Glutamatergic neuron (in vitro differentiated cells): ENCODE results near the gene TLR4. TPM values are rescaled to one million over a fixed set of nuclear protein-coding genes. Genes with fewer than 3 reads are reported as not detected.

ENCODE experiments used
- DNase-seq: peaks from one replicate; pipeline ENCODE4 v3.0.0; 2022
- H3K27ac Mint-ChIP-seq: one replicate; pipeline ENCODE4 v1.8.0; 2020; ENCODE audit warnings: mild to moderate bottlenecking, mixed read lengths, inconsistent platforms; ENCODE audit not compliant: unreplicated experiment
- H3K27me3 Mint-ChIP-seq: one replicate; pipeline ENCODE4 v1.8.0; 2020; ENCODE audit warnings: mild to moderate bottlenecking, moderate library complexity, mixed read lengths, inconsistent platforms; ENCODE audit not compliant: unreplicated experiment
- H3K36me3 Mint-ChIP-seq: one replicate; pipeline ENCODE4 v1.8.0; 2020; ENCODE audit warnings: mild to moderate bottlenecking, mixed read lengths, inconsistent platforms; ENCODE audit not compliant: unreplicated experiment
- H3K4me1 Mint-ChIP-seq: one replicate; pipeline ENCODE4 v1.8.0; 2020; ENCODE audit warnings: mild to moderate bottlenecking, low read depth, mixed read lengths, inconsistent platforms; ENCODE audit not compliant: unreplicated experiment
- H3K4me3 Mint-ChIP-seq: one replicate; pipeline ENCODE4 v1.8.0; 2020; ENCODE audit warnings: mild to moderate bottlenecking, mixed read lengths, inconsistent platforms; ENCODE audit not compliant: unreplicated experiment
- H3K9me3 Mint-ChIP-seq: one replicate; pipeline ENCODE4 v1.8.0; 2020; ENCODE audit warnings: mild to moderate bottlenecking, moderate library complexity, mixed read lengths, inconsistent platforms; ENCODE audit not compliant: unreplicated experiment
- total RNA-seq: library from RNA; stranded (reverse); fragmentation: NEBNext Ultra II Directional; extraction: Animal tissue kit (Norgen Biotek cat#: 25700); gene quantifications from one replicate; pipeline ENCODE4 v1.2.1, GENCODE V29; 2021; ENCODE audit not compliant: unreplicated experiment
- TF ChIP-seq, protein P1 (sequence below): fragments of 200-600 bp; sonication (generic); IDR thresholded peaks from one replicate; pipeline ENCODE4 v1.5.0; 2021; ENCODE audit not compliant: partially characterized antibody, unreplicated experiment

Gene TLR4
- total RNA-seq, 1 donor from 2014 or later: not detected

DNA sequence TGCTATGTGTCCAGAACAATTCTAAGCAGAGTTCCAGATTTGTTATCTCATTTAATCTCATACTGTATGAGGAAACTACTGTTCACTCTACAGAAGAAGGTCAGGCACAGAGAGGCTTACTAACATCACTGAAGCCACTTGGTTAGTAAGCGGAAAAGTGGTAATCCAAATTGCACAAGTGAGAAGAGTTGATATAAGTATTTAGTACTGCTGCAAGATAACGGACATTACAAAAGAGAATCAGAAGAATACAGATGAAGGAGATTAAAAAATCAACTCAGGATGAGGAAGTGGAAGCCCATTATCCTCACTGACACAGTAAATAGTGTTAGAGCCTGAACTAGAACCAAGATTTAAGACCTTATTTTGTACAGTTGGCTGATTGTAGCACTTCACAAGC, 22.3 kb upstream of the TLR4 start:
- H3K4me1 Mint-ChIP-seq: no peaks in the 10 kb centered on the region
- no peak overlapping the region for H3K27ac Mint-ChIP-seq
- DNase-seq: no peak
- H3K27me3 Mint-ChIP-seq: no peaks in the 10 kb centered on the region
- H3K4me3 Mint-ChIP-seq: no peak overlapping the region
- no peaks in the 10 kb centered on the region for H3K9me3 Mint-ChIP-seq
- TF ChIP-seq, protein P1, sequence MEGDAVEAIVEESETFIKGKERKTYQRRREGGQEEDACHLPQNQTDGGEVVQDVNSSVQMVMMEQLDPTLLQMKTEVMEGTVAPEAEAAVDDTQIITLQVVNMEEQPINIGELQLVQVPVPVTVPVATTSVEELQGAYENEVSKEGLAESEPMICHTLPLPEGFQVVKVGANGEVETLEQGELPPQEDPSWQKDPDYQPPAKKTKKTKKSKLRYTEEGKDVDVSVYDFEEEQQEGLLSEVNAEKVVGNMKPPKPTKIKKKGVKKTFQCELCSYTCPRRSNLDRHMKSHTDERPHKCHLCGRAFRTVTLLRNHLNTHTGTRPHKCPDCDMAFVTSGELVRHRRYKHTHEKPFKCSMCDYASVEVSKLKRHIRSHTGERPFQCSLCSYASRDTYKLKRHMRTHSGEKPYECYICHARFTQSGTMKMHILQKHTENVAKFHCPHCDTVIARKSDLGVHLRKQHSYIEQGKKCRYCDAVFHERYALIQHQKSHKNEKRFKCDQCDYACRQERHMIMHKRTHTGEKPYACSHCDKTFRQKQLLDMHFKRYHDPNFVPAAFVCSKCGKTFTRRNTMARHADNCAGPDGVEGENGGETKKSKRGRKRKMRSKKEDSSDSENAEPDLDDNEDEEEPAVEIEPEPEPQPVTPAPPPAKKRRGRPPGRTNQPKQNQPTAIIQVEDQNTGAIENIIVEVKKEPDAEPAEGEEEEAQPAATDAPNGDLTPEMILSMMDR: no peak
- no peaks in the 10 kb centered on the region for H3K36me3 Mint-ChIP-seq

DNA sequence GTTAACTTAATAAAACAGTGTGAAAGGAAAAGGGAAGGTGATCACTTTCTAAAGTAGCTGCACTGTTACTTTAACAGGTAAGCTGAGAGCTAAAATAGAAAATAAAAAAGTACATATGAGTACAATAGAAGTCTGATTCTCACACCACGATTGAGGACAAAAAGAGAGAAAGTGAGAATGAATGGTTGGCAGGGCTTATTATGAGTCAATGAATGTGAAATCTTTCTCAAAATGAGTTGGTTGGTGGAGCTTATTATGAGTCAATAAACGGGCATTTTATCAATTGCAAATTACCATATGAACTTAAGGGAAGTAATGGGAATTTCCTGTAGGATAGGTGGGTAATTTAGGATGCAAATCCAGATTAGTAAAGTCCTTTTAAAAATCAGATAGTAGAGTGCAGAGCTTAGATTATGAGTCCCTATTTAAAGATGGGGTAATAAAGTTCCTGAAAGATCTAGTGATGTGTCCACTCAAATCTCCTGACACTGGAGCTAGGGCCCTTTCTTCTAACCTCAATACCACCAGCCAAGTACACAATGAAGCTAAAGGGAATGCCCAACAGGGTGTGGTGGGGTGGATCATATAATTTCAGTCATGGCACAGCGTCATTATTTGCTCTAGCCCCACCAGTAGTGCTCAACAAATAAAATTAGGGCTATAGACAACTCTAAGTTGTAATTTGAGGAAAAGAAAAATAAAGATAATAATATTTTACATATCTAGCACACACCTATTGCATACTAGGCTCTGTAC, 21.1 kb upstream of the TLR4 start:
- H3K4me1 Mint-ChIP-seq: no peaks in the 10 kb centered on the region
- no peak for DNase-seq
- no peaks in the 10 kb centered on the region for H3K9me3 Mint-ChIP-seq
- TF ChIP-seq, protein P1: no peak
- no peaks in the 10 kb centered on the region for H3K27me3 Mint-ChIP-seq
- H3K36me3 Mint-ChIP-seq: peaks cover 5% of the 10 kb centered on the region
- no peak overlapping the region for H3K4me3 Mint-ChIP-seq
- H3K27ac Mint-ChIP-seq: no peak overlapping the region

DNA sequence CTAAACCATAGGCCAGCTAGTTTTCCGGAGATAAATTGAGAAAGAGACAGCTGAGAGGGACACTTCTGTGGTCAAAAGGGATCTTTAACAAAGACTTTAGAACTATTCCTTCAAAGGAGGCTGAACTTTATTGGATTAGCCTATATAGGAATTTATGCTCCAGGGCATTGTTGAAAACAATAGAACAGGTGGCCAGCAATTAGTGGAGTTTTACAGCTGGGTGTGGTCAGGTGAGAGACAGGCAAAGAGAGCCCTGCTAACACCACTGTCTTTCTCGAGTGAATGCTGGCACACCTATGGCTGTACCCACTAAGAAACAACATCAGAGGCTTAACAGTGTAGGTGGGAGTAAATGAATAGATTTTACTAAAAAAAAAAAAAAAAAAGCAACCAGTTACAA, 16.7 kb upstream of the TLR4 start:
- H3K4me1 Mint-ChIP-seq: no peaks in the 10 kb centered on the region
- H3K4me3 Mint-ChIP-seq: no peak overlapping the region
- H3K9me3 Mint-ChIP-seq: no peaks in the 10 kb centered on the region
- DNase-seq: no peak
- TF ChIP-seq, protein P1: no peak
- no peaks in the 10 kb centered on the region for H3K27me3 Mint-ChIP-seq
- H3K36me3 Mint-ChIP-seq: peaks cover 9% of the 10 kb centered on the region
- H3K27ac Mint-ChIP-seq: no peak overlapping the region

DNA sequence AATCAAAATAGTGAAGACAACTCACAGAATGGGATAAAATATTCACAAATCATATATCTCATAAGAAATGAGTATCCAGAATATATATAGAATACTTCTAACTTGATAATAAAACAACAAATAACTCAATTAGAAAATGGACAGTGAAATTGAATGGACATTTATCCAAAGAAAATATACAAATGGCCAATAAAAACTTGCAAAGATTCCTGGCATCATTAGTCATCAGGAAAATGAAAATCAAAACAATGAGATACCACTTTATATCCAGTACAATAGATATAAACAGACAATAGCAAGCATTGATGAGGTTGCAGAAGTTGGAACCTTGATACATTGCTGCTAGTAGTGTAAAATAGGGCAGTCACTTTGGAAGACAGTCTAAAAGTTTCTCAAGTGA, 12.8 kb upstream of the TLR4 start:
- no peaks in the 10 kb centered on the region for H3K27me3 Mint-ChIP-seq
- H3K9me3 Mint-ChIP-seq: peaks cover 2% of the 10 kb centered on the region
- TF ChIP-seq, protein P1: no peak
- H3K36me3 Mint-ChIP-seq: peaks cover 14% of the 10 kb centered on the region
- H3K4me1 Mint-ChIP-seq: peaks cover 6% of the 10 kb centered on the region
- DNase-seq: no peak
- no peak overlapping the region for H3K27ac Mint-ChIP-seq
- no peak overlapping the region for H3K4me3 Mint-ChIP-seq

DNA sequence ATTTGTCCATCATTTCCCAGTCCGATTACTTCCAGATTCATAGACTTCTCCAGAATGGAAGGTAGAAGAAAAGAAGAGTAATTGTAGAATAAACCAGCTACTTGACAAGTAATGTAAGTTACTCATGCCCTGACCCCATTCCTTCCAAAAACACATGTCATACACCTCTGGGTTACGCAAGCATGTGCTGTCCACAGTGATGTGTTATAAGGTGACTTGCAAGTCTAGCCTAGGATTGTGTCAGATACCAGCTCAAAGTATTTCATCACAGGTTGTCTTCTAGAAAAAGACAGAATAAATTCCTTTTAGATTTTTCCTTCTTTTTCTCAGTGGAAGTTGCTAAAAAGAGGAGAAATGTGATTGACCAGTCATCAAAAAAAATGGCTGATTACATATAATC, 8.0 kb upstream of the TLR4 start:
- Mint-ChIP-seq H3K36me3 (peaks cover 5% of the 10 kb centered on the region), H3K4me1 (peaks cover 6% of the 10 kb centered on the region), H3K27me3 (no peaks in the 10 kb centered on the region), H3K9me3 (peaks cover 2% of the 10 kb centered on the region), H3K27ac (no peak overlapping the region), H3K4me3 (no peak overlapping the region)
- DNase-seq: no peak
- TF ChIP-seq, protein P1: no peak
